ENCODE results near the gene REEP6. TPM values are rescaled to one million over a fixed set of nuclear protein-coding genes. Genes with fewer than 3 reads are reported as not detected.
"Not testable (repeated sequence)": the region's sequence is repeated elsewhere in the genome, so short reads cannot be mapped to it uniquely, and the experiment has no call there.

Gene REEP6
- total and polyA plus RNA-seq, 7 donors = 0.33 to 5.6 (median 2.0) TPM; not detected in 1

GRCh38 chr19:1516395-1516753, 25.4 kb downstream of the REEP6 start:
- TF ChIP-seq POLR2A (IDR thresholded peaks at IDR 0.05) (no peak), EP300 (IDR thresholded peaks at IDR 0.05) (no peak), POLR2AphosphoS5 (IDR thresholded peaks at IDR 0.05) (no peak), CTCF (IDR thresholded peaks at IDR 0.05) (no peak)
- WGBS, 2 donors = 69 to 70% methylated on average over 8 of the region's 8 CpGs
- intact Hi-C loops (cut with DNase I) = no loop called here
- peaks cover 0 to 24% (median 17%) of the 10 kb centered on the region in 4 donors for H3K4me1 ChIP-seq
- H3K9me3 ChIP-seq = no peaks in the 10 kb centered on the region
- peaks cover 0 to 30% (median 26%) of the 10 kb centered on the region in 3 donors for H3K27me3 ChIP-seq
- no peak for DNase-seq
- no peak overlapping the region for H3K4me3 ChIP-seq
- no peaks in the 10 kb centered on the region for H3K36me3 ChIP-seq
- H3K27ac ChIP-seq = no peak overlapping the region

GRCh38 chr19:1518471-1518870, 27.5 kb downstream of the REEP6 start:
- WGBS, 2 donors = 83 to 87% methylated on average over 4 of the region's 4 CpGs
- intact Hi-C loops (cut with DNase I) = no loop called here
- Histone ChIP-seq H3K27me3 (peaks cover 6 to 18% (median 18%) of the 10 kb centered on the region in 3 donors), H3K9me3 (no peaks in the 10 kb centered on the region), H3K27ac (no peak overlapping the region), H3K4me3 (no peak overlapping the region), H3K4me1 (peaks cover 0 to 18% (median 14%) of the 10 kb centered on the region in 4 donors), H3K36me3 (no peaks in the 10 kb centered on the region)
- TF ChIP-seq CTCF (IDR thresholded peaks at IDR 0.05) = no peak
- no peak for TF ChIP-seq EP300 (IDR thresholded peaks at IDR 0.05)
- TF ChIP-seq POLR2A (IDR thresholded peaks at IDR 0.05) = no peak
- TF ChIP-seq POLR2AphosphoS5 (IDR thresholded peaks at IDR 0.05) = no peak
- DNase-seq = no peak

- peaks cover 0 to 26% (median 20%) of the 10 kb centered on the region in 4 donors for H3K4me1 ChIP-seq
- H3K36me3 ChIP-seq; DNase-seq; H3K4me3 ChIP-seq; H3K9me3 ChIP-seq; intact Hi-C loops (cut with DNase I); H3K27ac ChIP-seq: not testable (repeated sequence)
- WGBS, 2 donors = 81 to 86% methylated on average over 8 of the region's 8 CpGs
- H3K27me3 ChIP-seq = peaks cover 15 to 22% (median 22%) of the 10 kb centered on the region in 3 donors
Measured at GRCh38 chr19:1519802-1520201, 28.8 kb downstream of the REEP6 start.

- Histone ChIP-seq H3K4me3 (no peak overlapping the region), H3K36me3 (no peaks in the 10 kb centered on the region), H3K4me1 (peaks cover 0 to 26% (median 20%) of the 10 kb centered on the region in 4 donors), H3K27ac (no peak overlapping the region), H3K9me3 (no peaks in the 10 kb centered on the region), H3K27me3 (peaks cover 20 to 27% (median 27%) of the 10 kb centered on the region in 3 donors)
- intact Hi-C loops (cut with DNase I) = no loop called here
- TF ChIP-seq CTCF (IDR thresholded peaks at IDR 0.05) (no peak), POLR2A (IDR thresholded peaks at IDR 0.05) (no peak), POLR2AphosphoS5 (IDR thresholded peaks at IDR 0.05) (no peak), EP300 (IDR thresholded peaks at IDR 0.05) (no peak)
- 59 to 75% methylated on average over 17 of the region's 17 CpGs for WGBS, 2 donors
- no peak for DNase-seq
Measured at GRCh38 chr19:1520203-1520780, 29.3 kb downstream of the REEP6 start.

GRCh38 chr19:1521636-1522035, 30.7 kb downstream of the REEP6 start:
- 72 to 75% methylated on average over 14 of the region's 14 CpGs for WGBS, 2 donors

GRCh38 chr19:1522061-1522460, 31.1 kb downstream of the REEP6 start:
- intact Hi-C loops (cut with DNase I) = no loop called here
- Histone ChIP-seq H3K4me1 (peaks cover 0 to 26% (median 20%) of the 10 kb centered on the region in 4 donors), H3K4me3 (no peak overlapping the region), H3K27ac (peak overlapping the region in 2 of 4 donors; percentile 41 to 45), H3K36me3 (no peaks in the 10 kb centered on the region), H3K27me3 (peaks cover 25 to 45% (median 45%) of the 10 kb centered on the region in 3 donors), H3K9me3 (no peaks in the 10 kb centered on the region)
- WGBS, 2 donors = 43 to 68% methylated on average over 10 of the region's 10 CpGs
- TF ChIP-seq POLR2A (IDR thresholded peaks at IDR 0.05) (no peak), CTCF (IDR thresholded peaks at IDR 0.05) (no peak), POLR2AphosphoS5 (IDR thresholded peaks at IDR 0.05) (no peak), EP300 (IDR thresholded peaks at IDR 0.05) (no peak)
- DNase-seq = no peak

More at GRCh38 chr19:1521636-1522035, 30.7 kb downstream of the REEP6 start:
- Histone ChIP-seq H3K27ac (peak overlapping the region in 2 of 4 donors; percentile 41 to 45), H3K36me3 (no peaks in the 10 kb centered on the region), H3K4me3 (no peak overlapping the region), H3K9me3 (no peaks in the 10 kb centered on the region), H3K4me1 (peaks cover 0 to 26% (median 20%) of the 10 kb centered on the region in 4 donors), H3K27me3 (peaks cover 25 to 41% (median 41%) of the 10 kb centered on the region in 3 donors)
- intact Hi-C loops (cut with DNase I) = no loop called here
- peak; percentile 80 for DNase-seq
- TF ChIP-seq POLR2AphosphoS5 (IDR thresholded peaks at IDR 0.05) (no peak), POLR2A (IDR thresholded peaks at IDR 0.05) (no peak)
